ENCODE data around the gene ADORA2B.

ADORA2B gene

GRCh38 chr17:16019347-16019746, 74.4 kb downstream of the ADORA2B start:
- Histone ChIP-seq H3K9me3 (ENCODE audit: control insufficient read depth, insufficient read depth, low read length) (no peaks in the 10 kb centered on the region), H3K36me3 (ENCODE audit: control insufficient read depth, insufficient read depth, low read length) (peaks cover 77% of the 10 kb centered on the region), H3K27ac (ENCODE audit: low read depth, low read length) (no peak overlapping the region), H3K9ac (ENCODE audit: low read depth, low read length) (no peak overlapping the region), H3K4me3 (ENCODE audit: low read depth, low read length) (no peak overlapping the region), H3K4me1 (ENCODE audit: control insufficient read depth, insufficient read depth, low read length) (no peaks in the 10 kb centered on the region), H3K27me3 (ENCODE audit: control insufficient read depth, insufficient read depth, low read length) (no peaks in the 10 kb centered on the region)

GRCh38 chr17:16023881-16024280, 79.0 kb downstream of the ADORA2B start:
- no peak overlapping the region for H3K27ac ChIP-seq (ENCODE audit: low read depth, low read length)
- no peak overlapping the region for H3K4me3 ChIP-seq (ENCODE audit: low read depth, low read length)
- H3K4me1 ChIP-seq (ENCODE audit: control insufficient read depth, insufficient read depth, low read length): peaks cover 5% of the 10 kb centered on the region; the same call in 1 of the 2 replicates
- H3K9ac ChIP-seq (ENCODE audit: low read depth, low read length): no peak overlapping the region
- peaks cover 90% of the 10 kb centered on the region for H3K36me3 ChIP-seq (ENCODE audit: control insufficient read depth, insufficient read depth, low read length)
- no peaks in the 10 kb centered on the region for H3K9me3 ChIP-seq (ENCODE audit: control insufficient read depth, insufficient read depth, low read length)
- no peaks in the 10 kb centered on the region for H3K27me3 ChIP-seq (ENCODE audit: control insufficient read depth, insufficient read depth, low read length)

- Histone ChIP-seq H3K27ac (ENCODE audit: low read depth, low read length) (no peak overlapping the region), H3K9ac (ENCODE audit: low read depth, low read length) (no peak overlapping the region), H3K36me3 (ENCODE audit: control insufficient read depth, insufficient read depth, low read length) (peaks cover 92% of the 10 kb centered on the region), H3K4me3 (ENCODE audit: low read depth, low read length) (no peak overlapping the region), H3K4me1 (ENCODE audit: control insufficient read depth, insufficient read depth, low read length) (peaks cover 5% of the 10 kb centered on the region; the same call in 1 of the 2 replicates), H3K27me3 (ENCODE audit: control insufficient read depth, insufficient read depth, low read length) (no peaks in the 10 kb centered on the region), H3K9me3 (ENCODE audit: control insufficient read depth, insufficient read depth, low read length) (no peaks in the 10 kb centered on the region)
These were observed 80.3 kb downstream of the ADORA2B start for GRCh38 chr17:16025202-16025601.

Data from HUES48 (cell line).